ENCODE results near the gene FYN. TPM values are rescaled to one million over a fixed set of nuclear protein-coding genes. Genes with fewer than 3 reads are reported as not detected.

The FYN gene
- total and polyA plus RNA-seq, 2 of the 13 experiments (the other 11 are each of a cell fraction or from before 2014, with no cell fraction given): 15.5 to 24.6 TPM

DNA sequence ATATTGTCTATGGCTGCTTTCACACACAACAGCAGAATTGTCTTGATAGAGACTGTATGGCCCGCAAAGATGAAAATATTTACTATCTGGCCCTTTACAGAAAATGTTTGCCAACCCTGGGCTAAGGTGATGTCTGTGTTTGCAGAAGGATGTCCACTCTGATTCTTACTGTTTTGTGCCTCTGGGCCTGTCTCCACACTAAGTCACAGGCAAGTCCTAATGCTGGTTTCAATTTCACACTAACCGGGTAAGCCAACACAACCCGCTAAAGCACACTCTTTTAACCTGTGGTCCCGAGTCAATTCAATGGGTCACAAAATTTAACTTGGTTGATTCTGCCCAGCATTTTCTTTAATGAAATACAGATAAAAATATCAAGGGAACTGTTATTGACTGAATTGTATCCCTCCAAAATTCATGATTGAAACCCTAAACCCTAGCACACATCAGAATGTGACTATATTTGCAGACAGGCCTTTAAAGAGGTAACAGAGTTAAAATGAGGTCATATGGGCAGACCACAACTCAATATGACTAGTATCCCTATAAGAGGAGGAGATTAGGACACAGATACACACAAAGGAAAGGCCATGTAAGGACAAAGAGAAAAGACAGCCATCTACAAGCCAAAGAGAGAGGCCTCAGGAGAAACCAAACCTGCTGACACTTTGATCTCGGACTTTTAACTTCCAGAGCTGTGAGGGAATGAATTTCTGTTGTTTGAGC, 78.4 kb downstream of the FYN start (continued):
- TF ChIP-seq MYNN (CRISPR knock-in tag; IDR thresholded peaks at IDR 0.05; ENCODE audit: low read depth) (no peak), NFYB (CRISPR knock-in tag; IDR thresholded peaks at IDR 0.05) (no peak), SOX13 (IDR thresholded peaks at IDR 0.05) (no peak), SOX13 (CRISPR knock-in tag; conservative IDR thresholded peaks at IDR 0.05 in 1 of 2, IDR thresholded peaks at IDR 0.05 in 1 of 2) (peak in 1 of 2 experiments; percentile 42; a peak in 1 of 4 replicates), ZNF766 (CRISPR knock-in tag; IDR thresholded peaks at IDR 0.05; ENCODE audit: borderline replicate concordance) (no peak), SUZ12 (IDR thresholded peaks at IDR 0.05; ENCODE audit: low read depth, low read length) (no peak), AHR (CRISPR knock-in tag; IDR thresholded peaks at IDR 0.05) (no peak), SAP130 (CRISPR knock-in tag; IDR thresholded peaks at IDR 0.05; ENCODE audit: low read depth) (peak; percentile 4; the same call in 1 of the 2 replicates), SMC3 (IDR thresholded peaks at IDR 0.05; ENCODE audit: low read length) (no peak), MED1 (CRISPR knock-in tag; IDR thresholded peaks at IDR 0.05) (0 out of 2 replicates have a peak, but pooled peaks have one; percentile 37), RNF2 (conservative IDR thresholded peaks at IDR 0.05; ENCODE audit: low read depth) (no peak), U2AF2 (IDR thresholded peaks at IDR 0.05; ENCODE audit: low read depth, low read length) (no peak), ZNF674 (CRISPR knock-in tag; IDR thresholded peaks at IDR 0.05; ENCODE audit: low read depth) (no peak), ZNF724P (CRISPR knock-in tag; IDR thresholded peaks at IDR 0.05; ENCODE audit: borderline replicate concordance) (0 out of 2 replicates have a peak, but pooled peaks have one; percentile 23), AFF4 (CRISPR knock-in tag; IDR thresholded peaks at IDR 0.05) (no peak), RXRB (CRISPR knock-in tag; IDR thresholded peaks at IDR 0.05; ENCODE audit: borderline replicate concordance) (peak; percentile 65; the same call in 1 of the 2 replicates), SPEN (CRISPR knock-in tag; IDR thresholded peaks at IDR 0.05; ENCODE audit: low read depth) (no peak)
- TF ChIP-seq, protein P1, sequence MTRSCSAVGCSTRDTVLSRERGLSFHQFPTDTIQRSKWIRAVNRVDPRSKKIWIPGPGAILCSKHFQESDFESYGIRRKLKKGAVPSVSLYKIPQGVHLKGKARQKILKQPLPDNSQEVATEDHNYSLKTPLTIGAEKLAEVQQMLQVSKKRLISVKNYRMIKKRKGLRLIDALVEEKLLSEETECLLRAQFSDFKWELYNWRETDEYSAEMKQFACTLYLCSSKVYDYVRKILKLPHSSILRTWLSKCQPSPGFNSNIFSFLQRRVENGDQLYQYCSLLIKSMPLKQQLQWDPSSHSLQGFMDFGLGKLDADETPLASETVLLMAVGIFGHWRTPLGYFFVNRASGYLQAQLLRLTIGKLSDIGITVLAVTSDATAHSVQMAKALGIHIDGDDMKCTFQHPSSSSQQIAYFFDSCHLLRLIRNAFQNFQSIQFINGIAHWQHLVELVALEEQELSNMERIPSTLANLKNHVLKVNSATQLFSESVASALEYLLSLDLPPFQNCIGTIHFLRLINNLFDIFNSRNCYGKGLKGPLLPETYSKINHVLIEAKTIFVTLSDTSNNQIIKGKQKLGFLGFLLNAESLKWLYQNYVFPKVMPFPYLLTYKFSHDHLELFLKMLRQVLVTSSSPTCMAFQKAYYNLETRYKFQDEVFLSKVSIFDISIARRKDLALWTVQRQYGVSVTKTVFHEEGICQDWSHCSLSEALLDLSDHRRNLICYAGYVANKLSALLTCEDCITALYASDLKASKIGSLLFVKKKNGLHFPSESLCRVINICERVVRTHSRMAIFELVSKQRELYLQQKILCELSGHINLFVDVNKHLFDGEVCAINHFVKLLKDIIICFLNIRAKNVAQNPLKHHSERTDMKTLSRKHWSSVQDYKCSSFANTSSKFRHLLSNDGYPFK (CRISPR knock-in tag; IDR thresholded peaks at IDR 0.05; ENCODE audit: borderline replicate concordance): no peak
- TF ChIP-seq, protein P2, sequence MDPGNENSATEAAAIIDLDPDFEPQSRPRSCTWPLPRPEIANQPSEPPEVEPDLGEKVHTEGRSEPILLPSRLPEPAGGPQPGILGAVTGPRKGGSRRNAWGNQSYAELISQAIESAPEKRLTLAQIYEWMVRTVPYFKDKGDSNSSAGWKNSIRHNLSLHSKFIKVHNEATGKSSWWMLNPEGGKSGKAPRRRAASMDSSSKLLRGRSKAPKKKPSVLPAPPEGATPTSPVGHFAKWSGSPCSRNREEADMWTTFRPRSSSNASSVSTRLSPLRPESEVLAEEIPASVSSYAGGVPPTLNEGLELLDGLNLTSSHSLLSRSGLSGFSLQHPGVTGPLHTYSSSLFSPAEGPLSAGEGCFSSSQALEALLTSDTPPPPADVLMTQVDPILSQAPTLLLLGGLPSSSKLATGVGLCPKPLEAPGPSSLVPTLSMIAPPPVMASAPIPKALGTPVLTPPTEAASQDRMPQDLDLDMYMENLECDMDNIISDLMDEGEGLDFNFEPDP (CRISPR knock-in tag; conservative IDR thresholded peaks at IDR 0.05): no peak
- TF ChIP-seq, protein P3, sequence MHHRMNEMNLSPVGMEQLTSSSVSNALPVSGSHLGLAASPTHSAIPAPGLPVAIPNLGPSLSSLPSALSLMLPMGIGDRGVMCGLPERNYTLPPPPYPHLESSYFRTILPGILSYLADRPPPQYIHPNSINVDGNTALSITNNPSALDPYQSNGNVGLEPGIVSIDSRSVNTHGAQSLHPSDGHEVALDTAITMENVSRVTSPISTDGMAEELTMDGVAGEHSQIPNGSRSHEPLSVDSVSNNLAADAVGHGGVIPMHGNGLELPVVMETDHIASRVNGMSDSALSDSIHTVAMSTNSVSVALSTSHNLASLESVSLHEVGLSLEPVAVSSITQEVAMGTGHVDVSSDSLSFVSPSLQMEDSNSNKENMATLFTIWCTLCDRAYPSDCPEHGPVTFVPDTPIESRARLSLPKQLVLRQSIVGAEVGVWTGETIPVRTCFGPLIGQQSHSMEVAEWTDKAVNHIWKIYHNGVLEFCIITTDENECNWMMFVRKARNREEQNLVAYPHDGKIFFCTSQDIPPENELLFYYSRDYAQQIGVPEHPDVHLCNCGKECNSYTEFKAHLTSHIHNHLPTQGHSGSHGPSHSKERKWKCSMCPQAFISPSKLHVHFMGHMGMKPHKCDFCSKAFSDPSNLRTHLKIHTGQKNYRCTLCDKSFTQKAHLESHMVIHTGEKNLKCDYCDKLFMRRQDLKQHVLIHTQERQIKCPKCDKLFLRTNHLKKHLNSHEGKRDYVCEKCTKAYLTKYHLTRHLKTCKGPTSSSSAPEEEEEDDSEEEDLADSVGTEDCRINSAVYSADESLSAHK (CRISPR knock-in tag; IDR thresholded peaks at IDR 0.05; ENCODE audit: borderline replicate concordance): no peak

Data from HepG2 (cell line).